ENCODE results near the gene TBC1D5.
"Not testable (repeated sequence)": the region's sequence is repeated elsewhere in the genome, so short reads cannot be mapped to it uniquely, and the experiment has no call there.

The TBC1D5 gene

DNA sequence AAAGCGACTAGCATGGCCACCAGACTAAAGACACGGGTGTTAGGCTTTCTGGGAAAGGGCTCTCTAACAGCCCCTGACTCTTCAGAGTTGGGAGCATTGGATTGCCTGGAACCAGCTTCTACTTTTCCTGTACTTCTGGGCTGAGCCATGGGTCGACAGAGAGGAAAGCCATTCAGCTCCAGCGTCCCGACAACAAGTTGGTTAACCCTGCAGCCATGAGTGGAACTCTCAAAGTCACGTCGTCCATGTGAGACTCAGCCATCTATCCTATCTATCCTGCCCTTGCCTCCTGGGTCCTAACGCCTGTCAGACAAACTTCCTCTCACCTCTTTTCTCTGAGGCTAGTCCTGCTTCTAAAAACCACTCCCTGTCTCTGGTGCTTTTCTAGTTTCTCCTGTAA, 32.6 kb upstream of the TBC1D5 start:
- Histone ChIP-seq H4K20me1 (ENCODE audit: insufficient read depth) (no peaks in the 10 kb centered on the region), H3K36me3 (ENCODE audit: insufficient read depth) (no peaks in the 10 kb centered on the region), H3K4me2 (no peak overlapping the region), H3K4me3 (IDR thresholded peaks at IDR 0.05; ENCODE audit: insufficient read depth, low read depth, low read length) (no peak overlapping the region), H3K4me1 (ENCODE audit: low read depth, poor library complexity, severe bottlenecking) (peaks cover 9% of the 10 kb centered on the region), H3K27ac (no peak overlapping the region), H3K9ac (no peak overlapping the region), H2AFZ (ENCODE audit: low read depth) (no peak overlapping the region), H3K79me2 (ENCODE audit: insufficient read depth, low read depth) (no peaks in the 10 kb centered on the region), H3K27me3 (ENCODE audit: insufficient read depth, low read depth) (no peaks in the 10 kb centered on the region)
- TF ChIP-seq, protein P1, sequence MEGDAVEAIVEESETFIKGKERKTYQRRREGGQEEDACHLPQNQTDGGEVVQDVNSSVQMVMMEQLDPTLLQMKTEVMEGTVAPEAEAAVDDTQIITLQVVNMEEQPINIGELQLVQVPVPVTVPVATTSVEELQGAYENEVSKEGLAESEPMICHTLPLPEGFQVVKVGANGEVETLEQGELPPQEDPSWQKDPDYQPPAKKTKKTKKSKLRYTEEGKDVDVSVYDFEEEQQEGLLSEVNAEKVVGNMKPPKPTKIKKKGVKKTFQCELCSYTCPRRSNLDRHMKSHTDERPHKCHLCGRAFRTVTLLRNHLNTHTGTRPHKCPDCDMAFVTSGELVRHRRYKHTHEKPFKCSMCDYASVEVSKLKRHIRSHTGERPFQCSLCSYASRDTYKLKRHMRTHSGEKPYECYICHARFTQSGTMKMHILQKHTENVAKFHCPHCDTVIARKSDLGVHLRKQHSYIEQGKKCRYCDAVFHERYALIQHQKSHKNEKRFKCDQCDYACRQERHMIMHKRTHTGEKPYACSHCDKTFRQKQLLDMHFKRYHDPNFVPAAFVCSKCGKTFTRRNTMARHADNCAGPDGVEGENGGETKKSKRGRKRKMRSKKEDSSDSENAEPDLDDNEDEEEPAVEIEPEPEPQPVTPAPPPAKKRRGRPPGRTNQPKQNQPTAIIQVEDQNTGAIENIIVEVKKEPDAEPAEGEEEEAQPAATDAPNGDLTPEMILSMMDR (conservative IDR thresholded peaks at IDR 0.05; ENCODE audit: low read depth, low read length) = no peak

DNA sequence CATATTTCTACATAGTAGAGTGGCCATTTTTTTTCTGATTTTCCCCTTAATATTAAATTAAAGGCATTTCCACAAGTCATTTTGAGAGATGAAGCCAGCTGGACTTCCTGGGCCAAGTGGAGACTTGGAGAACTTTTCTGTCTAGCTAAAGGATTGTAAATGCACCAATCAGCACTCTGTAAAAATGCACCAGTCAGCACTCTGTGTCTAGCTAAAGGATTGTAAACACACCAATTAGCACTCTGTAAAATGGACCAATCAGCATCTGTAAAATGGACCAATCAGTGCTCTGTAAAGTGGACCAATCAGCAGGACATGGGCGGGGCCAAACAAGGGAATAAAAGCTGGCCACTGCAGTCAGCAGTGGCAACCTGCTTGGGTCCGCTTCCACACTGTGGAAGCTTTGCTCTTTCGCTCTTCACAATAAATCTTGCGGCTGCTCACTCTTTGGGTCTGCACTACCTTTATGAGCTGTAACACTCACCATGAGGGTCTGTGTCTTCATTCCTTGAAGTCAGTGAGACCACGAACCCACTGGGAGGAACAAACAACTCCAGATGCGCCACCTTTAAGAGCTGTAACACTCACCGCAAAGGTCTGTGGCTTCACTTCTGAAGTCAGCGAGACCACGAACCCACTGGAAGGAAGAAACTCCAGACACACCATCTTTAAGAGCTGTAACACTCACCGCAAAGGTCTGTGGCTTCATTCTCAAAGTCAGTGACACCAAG, 31.9 kb upstream of the TBC1D5 start:
- H3K27ac ChIP-seq; H3K4me2 ChIP-seq; H2AFZ ChIP-seq (ENCODE audit: low read depth): not testable (repeated sequence)

DNA sequence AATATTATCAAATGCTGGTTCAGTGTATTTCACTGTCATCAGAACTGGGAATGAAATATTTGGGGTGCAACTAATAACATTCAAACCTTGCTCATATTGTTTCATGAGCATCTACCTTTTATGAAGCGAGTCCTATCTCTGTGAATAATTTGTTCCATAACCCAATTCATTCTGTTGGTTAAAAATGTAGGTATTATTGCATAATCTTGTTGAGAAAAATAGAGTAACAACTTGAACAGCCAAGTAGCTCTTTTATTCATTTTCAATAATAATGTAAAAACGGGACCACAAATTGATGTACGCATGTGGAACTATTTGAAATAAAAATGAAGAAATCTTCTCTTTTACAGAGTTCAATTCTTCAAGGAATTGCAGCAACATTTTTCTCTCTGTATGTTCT, 30.1 kb upstream of the TBC1D5 start:
- TF ChIP-seq, protein P1 (conservative IDR thresholded peaks at IDR 0.05; ENCODE audit: low read depth, low read length) = no peak
- Histone ChIP-seq H3K27ac (no peak overlapping the region), H3K36me3 (ENCODE audit: insufficient read depth) (no peaks in the 10 kb centered on the region), H3K4me2 (no peak overlapping the region), H3K27me3 (ENCODE audit: insufficient read depth, low read depth) (no peaks in the 10 kb centered on the region), H3K4me1 (ENCODE audit: low read depth, poor library complexity, severe bottlenecking) (peaks cover 9% of the 10 kb centered on the region), H3K9ac (no peak overlapping the region), H3K4me3 (IDR thresholded peaks at IDR 0.05; ENCODE audit: insufficient read depth, low read depth, low read length) (no peak overlapping the region), H2AFZ (ENCODE audit: low read depth) (no peak overlapping the region), H3K79me2 (ENCODE audit: insufficient read depth, low read depth) (no peaks in the 10 kb centered on the region), H4K20me1 (ENCODE audit: insufficient read depth) (no peaks in the 10 kb centered on the region)

More for the DNA sequence above, 31.9 kb upstream of the TBC1D5 start:
- not testable (repeated sequence) for H3K79me2 ChIP-seq (ENCODE audit: insufficient read depth, low read depth); H4K20me1 ChIP-seq (ENCODE audit: insufficient read depth); H3K9ac ChIP-seq; H3K4me1 ChIP-seq (ENCODE audit: low read depth, poor library complexity, severe bottlenecking); H3K27me3 ChIP-seq (ENCODE audit: insufficient read depth, low read depth); H3K4me3 ChIP-seq (IDR thresholded peaks at IDR 0.05; ENCODE audit: insufficient read depth, low read depth, low read length); H3K36me3 ChIP-seq (ENCODE audit: insufficient read depth)

GRCh38 chr3:17771177-17772017, 29.0 kb upstream of the TBC1D5 start:
- peak overlapping the region; percentile 30; the same call in 1 of the 2 replicates for H2AFZ ChIP-seq (ENCODE audit: low read depth)

More at GRCh38 chr3:17771177-17772017, 29.0 kb upstream of the TBC1D5 start:
- Histone ChIP-seq H3K27me3 (ENCODE audit: insufficient read depth, low read depth) (no peaks in the 10 kb centered on the region), H3K9ac (no peak overlapping the region), H3K4me1 (ENCODE audit: low read depth, poor library complexity, severe bottlenecking) (peaks cover 9% of the 10 kb centered on the region), H3K36me3 (ENCODE audit: insufficient read depth) (no peaks in the 10 kb centered on the region), H3K4me2 (0 out of 2 replicates have a peak overlapping the region, but pooled peaks have one; percentile 23), H3K4me3 (IDR thresholded peaks at IDR 0.05; ENCODE audit: insufficient read depth, low read depth, low read length) (no peak overlapping the region), H3K27ac (no peak overlapping the region), H4K20me1 (ENCODE audit: insufficient read depth) (no peaks in the 10 kb centered on the region), H3K79me2 (ENCODE audit: insufficient read depth, low read depth) (no peaks in the 10 kb centered on the region)
- TF ChIP-seq, protein P1 (conservative IDR thresholded peaks at IDR 0.05; ENCODE audit: low read depth, low read length) = no peak
